NCI-H748 (cell line): ENCODE results near the gene D2HGDH.
"Not testable (repeated sequence)": the region's sequence is repeated elsewhere in the genome, so short reads cannot be mapped to it uniquely, and the experiment has no call there.

ENCODE experiments used
- DNase-seq: peaks from one replicate; lab custom pipeline; 2025; ENCODE audit not compliant: unreplicated experiment; lab: John Stamatoyannopoulos, UW

The D2HGDH gene

GRCh38 chr2:241791385-241791784 lies 57.0 kb downstream of the D2HGDH start:
- DNase-seq: not testable (repeated sequence)

- no peak for DNase-seq
Measured at GRCh38 chr2:241793385-241793784, 59.0 kb downstream of the D2HGDH start.

GRCh38 chr2:241794250-241794823 lies 59.9 kb downstream of the D2HGDH start:
- DNase-seq: no peak

- no peak for DNase-seq
Measured at GRCh38 chr2:241795021-241795999, 60.9 kb downstream of the D2HGDH start.

GRCh38 chr2:241796209-241796608 lies 61.8 kb downstream of the D2HGDH start:
- no peak for DNase-seq

GRCh38 chr2:241796610-241797138 lies 62.2 kb downstream of the D2HGDH start:
- DNase-seq: no peak

GRCh38 chr2:241797441-241798080 lies 63.1 kb downstream of the D2HGDH start:
- no peak for DNase-seq

- no peak for DNase-seq
Measured at GRCh38 chr2:241798081-241798630, 63.7 kb downstream of the D2HGDH start.

GRCh38 chr2:241798631-241799521 lies 64.4 kb downstream of the D2HGDH start:
- no peak for DNase-seq

GRCh38 chr2:241799522-241800197 lies 65.2 kb downstream of the D2HGDH start:
- DNase-seq: no peak

- DNase-seq: not testable (repeated sequence)
Measured at GRCh38 chr2:241800198-241800903, 65.9 kb downstream of the D2HGDH start.

- peak; percentile 17 for DNase-seq
Measured at GRCh38 chr2:241801611-241802420, 67.4 kb downstream of the D2HGDH start.

- no peak for DNase-seq
Measured at GRCh38 chr2:241802421-241803318, 68.2 kb downstream of the D2HGDH start.

- peak; percentile 89 for DNase-seq
Measured at GRCh38 chr2:241803387-241804325, 69.2 kb downstream of the D2HGDH start.

GRCh38 chr2:241804326-241805229 lies 70.1 kb downstream of the D2HGDH start:
- peak; percentile 54 for DNase-seq
